ENCODE measurements around the gene VWDE. TPM values are rescaled to one million over a fixed set of nuclear protein-coding genes. Genes with fewer than 3 reads are reported as not detected.

The VWDE gene
- total and polyA plus RNA-seq, 4 donors, result 0.15 to 1.7 (median 1.0) TPM

- DNase-seq (peak; percentile 28 to 60 (median 49)), ATAC-seq (ENCODE audit: insufficient read depth, low FRiP score) (no peak)
- Histone ChIP-seq H3K9ac (ENCODE audit: insufficient read depth in 1 of 2, low read length in 2 of 2) (no peak overlapping the region), H3K4me1 (ENCODE audit: control insufficient read depth in 5 of 5, insufficient read depth in 5 of 5, low read length in 5 of 5) (no peaks in the 10 kb centered on the region), H3K4me3 (no peak overlapping the region), H3K36me3 (ENCODE audit: control insufficient read depth in 4 of 4, insufficient read depth in 4 of 4, low read length in 4 of 4) (no peaks in the 10 kb centered on the region), H3K9me3 (ENCODE audit: control insufficient read depth in 4 of 4, insufficient read depth in 3 of 4, low read length in 3 of 4) (no peaks in the 10 kb centered on the region), H3K27me3 (ENCODE audit: control insufficient read depth in 3 of 3, insufficient read depth in 3 of 3, low read length in 2 of 3) (no peaks in the 10 kb centered on the region), H3K27ac (ENCODE audit: low read depth in 1 of 2, low read length in 1 of 2) (no peak overlapping the region)
- WGBS, 2 donors, result 73 to 85% methylated on average over 1 of the region's 1 CpG
- TF ChIP-seq CTCF (IDR thresholded peaks at IDR 0.05; ENCODE audit: control extremely low read depth, extremely low read depth), result peak; percentile 11
These were observed 14.5 kb downstream of the VWDE start for GRCh38 chr7:12389089-12389700.

GRCh38 chr7:12386313-12386740 is 17.3 kb downstream of the VWDE start:
- 82 to 83% methylated on average over 5 of the region's 5 CpGs for WGBS, 2 donors
- Histone ChIP-seq H3K4me1 (ENCODE audit: control insufficient read depth in 5 of 5, insufficient read depth in 5 of 5, low read length in 5 of 5) (no peaks in the 10 kb centered on the region), H3K36me3 (ENCODE audit: control insufficient read depth in 4 of 4, insufficient read depth in 4 of 4, low read length in 4 of 4) (no peaks in the 10 kb centered on the region), H3K9ac (ENCODE audit: insufficient read depth in 1 of 2, low read length in 2 of 2) (no peak overlapping the region), H3K27ac (ENCODE audit: low read depth in 1 of 2, low read length in 1 of 2) (no peak overlapping the region), H3K9me3 (ENCODE audit: control insufficient read depth in 4 of 4, insufficient read depth in 3 of 4, low read length in 3 of 4) (no peaks in the 10 kb centered on the region), H3K4me3 (no peak overlapping the region), H3K27me3 (ENCODE audit: control insufficient read depth in 3 of 3, insufficient read depth in 3 of 3, low read length in 2 of 3) (no peaks in the 10 kb centered on the region)
- TF ChIP-seq CTCF (IDR thresholded peaks at IDR 0.05; ENCODE audit: control extremely low read depth, extremely low read depth), result no peak
- ATAC-seq (ENCODE audit: insufficient read depth, low FRiP score), result no peak
- no peak for DNase-seq

- no peak for TF ChIP-seq CTCF (IDR thresholded peaks at IDR 0.05; ENCODE audit: control extremely low read depth, extremely low read depth)
- Histone ChIP-seq H3K27ac (ENCODE audit: low read depth in 1 of 2, low read length in 1 of 2) (no peak overlapping the region), H3K4me3 (no peak overlapping the region), H3K27me3 (ENCODE audit: control insufficient read depth in 3 of 3, insufficient read depth in 3 of 3, low read length in 2 of 3) (no peaks in the 10 kb centered on the region), H3K36me3 (ENCODE audit: control insufficient read depth in 4 of 4, insufficient read depth in 4 of 4, low read length in 4 of 4) (no peaks in the 10 kb centered on the region), H3K9ac (ENCODE audit: insufficient read depth in 1 of 2, low read length in 2 of 2) (no peak overlapping the region), H3K4me1 (ENCODE audit: control insufficient read depth in 5 of 5, insufficient read depth in 5 of 5, low read length in 5 of 5) (no peaks in the 10 kb centered on the region), H3K9me3 (ENCODE audit: control insufficient read depth in 4 of 4, insufficient read depth in 3 of 4, low read length in 3 of 4) (no peaks in the 10 kb centered on the region)
- WGBS, 2 donors, result 30 to 61% methylated on average over 2 of the region's 2 CpGs
- no peak for DNase-seq
- no peak for ATAC-seq (ENCODE audit: insufficient read depth, low FRiP score)
These were observed 18.3 kb downstream of the VWDE start for GRCh38 chr7:12385364-12385786.

- Histone ChIP-seq H3K9me3 (ENCODE audit: control insufficient read depth in 4 of 4, insufficient read depth in 3 of 4, low read length in 3 of 4) (no peaks in the 10 kb centered on the region), H3K27me3 (ENCODE audit: control insufficient read depth in 3 of 3, insufficient read depth in 3 of 3, low read length in 2 of 3) (no peaks in the 10 kb centered on the region), H3K4me1 (ENCODE audit: control insufficient read depth in 5 of 5, insufficient read depth in 5 of 5, low read length in 5 of 5) (no peaks in the 10 kb centered on the region), H3K27ac (ENCODE audit: low read depth in 1 of 2, low read length in 1 of 2) (no peak overlapping the region), H3K36me3 (ENCODE audit: control insufficient read depth in 4 of 4, insufficient read depth in 4 of 4, low read length in 4 of 4) (no peaks in the 10 kb centered on the region), H3K4me3 (no peak overlapping the region), H3K9ac (ENCODE audit: insufficient read depth in 1 of 2, low read length in 2 of 2) (no peak overlapping the region)
- DNase-seq (no peak), ATAC-seq (ENCODE audit: insufficient read depth, low FRiP score) (no peak)
- WGBS, 2 donors, result 85 to 87% methylated on average over 3 of the region's 3 CpGs
- TF ChIP-seq CTCF (IDR thresholded peaks at IDR 0.05; ENCODE audit: control extremely low read depth, extremely low read depth), result no peak
These were observed 20.3 kb downstream of the VWDE start for GRCh38 chr7:12383377-12383776.
